Stimulated activated CD8-positive, alpha-beta memory T cell treated with anti-CD3 and anti-CD28 coated beads, Interleukin-15, amount 100 ng/mL, for 1 hour (primary cell): ENCODE results near the gene BMP6.

ENCODE experiments used
- DNase-seq: peaks from one replicate; pipeline ENCODE4 v3.0.0-alpha.2; 2020; ENCODE audit warnings: low read depth

The BMP6 gene

DNA sequence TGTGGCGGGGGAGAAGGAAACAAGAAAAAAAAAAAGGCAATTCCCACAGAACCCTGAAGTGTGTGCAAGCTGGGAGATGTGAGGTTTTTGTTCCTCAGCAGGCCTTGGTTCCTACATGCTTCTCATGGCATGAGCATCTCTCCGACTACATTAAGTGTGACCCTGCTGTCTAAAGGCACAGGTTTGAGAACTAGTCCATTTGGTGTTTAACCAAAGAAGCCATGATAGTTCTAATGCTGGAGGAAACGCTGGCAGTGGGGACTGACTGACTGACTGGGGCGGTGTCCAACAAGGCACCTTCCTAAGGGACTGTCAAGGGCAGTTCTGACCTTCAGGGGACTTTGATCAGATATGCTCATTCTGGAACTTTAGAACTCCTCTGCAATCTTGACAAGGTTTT lies 180.8 kb downstream of the BMP6 start:
- no peak for DNase-seq

- no peak for DNase-seq
These were observed 181.3 kb downstream of the BMP6 start for GRCh38 chr6:7907159-7907558.

DNA sequence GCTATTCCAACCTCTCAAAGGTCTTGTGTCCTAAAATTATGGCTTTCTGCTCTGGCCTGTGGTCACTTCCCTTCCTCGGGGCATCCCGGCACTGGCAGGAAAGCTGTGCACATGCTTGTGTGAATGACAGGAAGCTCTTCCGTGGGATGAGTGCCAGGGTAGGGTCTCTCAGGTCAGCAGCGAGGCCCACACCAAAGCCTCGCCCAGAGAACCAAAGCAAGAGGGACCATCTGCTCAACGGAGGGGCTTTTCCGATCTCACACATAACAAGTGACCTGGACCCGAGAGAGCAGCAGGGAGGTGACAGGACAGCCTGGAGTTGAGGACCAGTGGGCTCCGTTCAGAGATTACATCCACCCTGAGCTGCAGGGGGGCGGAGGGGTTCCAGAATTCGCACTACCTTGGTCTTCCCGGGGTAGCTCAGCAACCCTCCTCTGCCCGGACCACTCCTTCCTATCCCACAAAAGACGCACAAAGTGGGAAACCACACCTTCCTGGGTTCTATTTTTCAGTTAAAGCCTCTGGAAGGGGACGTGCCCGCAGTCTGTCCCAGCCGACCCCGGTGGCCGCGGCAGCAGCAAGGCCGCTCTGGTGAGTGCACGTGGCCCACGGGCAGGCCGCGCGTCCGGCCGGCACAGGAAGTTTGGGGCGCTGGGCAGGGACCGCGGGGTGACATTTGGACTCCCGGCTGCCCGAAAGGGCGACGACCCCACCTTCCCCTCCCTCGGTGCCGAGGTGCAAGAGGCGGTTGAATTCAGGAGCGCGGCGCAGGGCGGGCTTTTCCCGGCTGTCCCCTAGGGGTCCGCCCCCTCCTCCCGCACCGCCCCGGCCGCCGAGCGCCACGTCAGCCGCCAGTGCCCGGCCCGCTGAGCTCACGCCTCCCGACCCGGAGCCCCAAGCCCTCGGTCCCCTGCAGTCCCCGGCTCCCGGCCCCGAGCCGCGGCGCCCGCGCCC lies 183.7 kb downstream of the BMP6 start:
- no peak for DNase-seq

GRCh38 chr6:7910298-7910653 lies 184.4 kb downstream of the BMP6 start:
- no peak for DNase-seq

- peak; percentile 40 for DNase-seq
These were observed 184.9 kb downstream of the BMP6 start, which contains the start of gene TXNDC5 for GRCh38 chr6:7910654-7911344. TSS of gene TXNDC5 (minus strand) at chr6:7910788. CDS start at chr6:7910776, 12 bp downstream.

GRCh38 chr6:7911345-7911725 lies 185.4 kb downstream of the BMP6 start:
- DNase-seq: no peak

DNA sequence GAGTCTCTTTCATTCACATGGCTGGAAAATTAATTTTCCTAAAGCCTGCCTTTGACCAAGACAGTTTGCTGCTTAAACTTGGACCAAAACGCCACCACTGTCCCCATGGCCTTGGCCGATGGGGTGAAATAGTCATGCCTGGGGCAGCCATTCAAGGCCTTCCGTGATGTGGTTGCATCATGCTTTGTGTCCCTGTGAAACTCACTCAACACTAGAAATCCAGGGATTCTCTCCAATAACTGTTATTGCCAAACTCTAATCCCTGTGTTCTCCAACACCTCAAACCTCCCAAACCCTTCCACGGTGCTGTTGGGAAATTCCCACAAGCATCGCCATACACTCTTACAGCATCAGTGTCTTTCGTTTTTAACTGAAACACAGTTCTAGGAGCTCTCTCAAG lies 186.1 kb downstream of the BMP6 start:
- no peak for DNase-seq

DNA sequence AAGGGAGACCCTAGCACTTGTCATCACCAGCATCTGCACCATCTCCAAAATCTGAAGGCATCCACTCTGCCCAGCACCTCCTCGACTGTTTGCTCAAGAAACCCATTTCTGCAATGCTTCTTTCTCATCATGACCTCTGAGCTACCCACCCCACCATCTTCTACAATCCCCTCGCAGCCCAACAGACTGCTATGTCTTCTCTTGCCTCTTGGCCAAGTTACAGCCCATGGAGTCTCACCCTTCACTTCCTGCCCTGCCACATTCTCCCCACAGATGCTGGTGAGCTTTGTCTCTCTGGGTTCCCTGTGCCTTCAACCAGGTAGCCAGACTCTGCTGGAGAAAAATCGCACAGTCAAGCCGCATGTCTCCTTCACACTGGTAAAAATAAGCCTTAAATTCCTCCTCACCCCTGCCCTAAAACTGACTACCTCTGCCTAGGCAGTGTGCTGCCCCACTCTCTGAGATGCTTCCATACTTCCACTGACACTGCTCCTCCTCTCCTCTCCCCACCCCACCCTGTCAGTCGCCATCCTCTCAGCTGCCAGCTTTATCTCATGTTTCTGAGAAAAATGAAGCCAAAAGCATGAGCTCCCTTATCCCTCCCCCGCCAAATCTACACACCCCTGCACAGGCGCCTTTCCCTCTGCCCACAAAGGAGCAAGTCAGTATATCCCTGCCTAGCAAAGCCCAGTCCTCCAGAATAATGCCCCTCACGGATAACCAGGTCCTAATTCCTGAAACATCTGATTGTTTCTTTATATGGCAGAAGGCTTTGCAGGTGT lies 187.0 kb downstream of the BMP6 start:
- DNase-seq: no peak

DNA sequence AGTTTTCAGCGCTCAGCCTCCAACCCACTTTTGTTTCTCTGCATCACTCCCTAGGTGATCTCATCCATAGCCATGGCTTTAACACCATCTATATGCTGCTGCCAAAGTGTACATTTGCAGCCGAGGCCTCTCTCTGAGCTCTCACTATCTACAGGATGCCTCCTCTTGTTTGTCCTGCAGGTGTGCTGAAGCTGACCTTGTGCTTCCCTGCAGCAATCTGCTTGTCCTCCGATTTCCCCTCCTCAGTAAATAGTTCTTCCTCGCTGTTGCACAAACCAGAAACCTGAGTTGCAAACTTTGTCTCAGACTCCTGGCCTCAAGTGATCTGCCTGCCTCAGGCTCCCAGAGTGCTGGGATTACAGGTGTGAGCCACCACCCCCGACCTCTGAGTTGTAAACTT lies 188.4 kb downstream of the BMP6 start:
- no peak for DNase-seq

- DNase-seq: no peak
These were observed 189.3 kb downstream of the BMP6 start for GRCh38 chr6:7914991-7915789.

GRCh38 chr6:7916959-7917358 lies 191.1 kb downstream of the BMP6 start:
- no peak for DNase-seq

GRCh38 chr6:7917729-7918128 lies 191.8 kb downstream of the BMP6 start:
- DNase-seq: no peak

GRCh38 chr6:7918403-7918802 lies 192.5 kb downstream of the BMP6 start:
- DNase-seq: no peak

GRCh38 chr6:7919871-7920270 lies 194.0 kb downstream of the BMP6 start:
- DNase-seq: no peak

GRCh38 chr6:7920425-7920824 lies 194.5 kb downstream of the BMP6 start:
- no peak for DNase-seq

- no peak for DNase-seq
These were observed 195.1 kb downstream of the BMP6 start for GRCh38 chr6:7921046-7921445.

DNA sequence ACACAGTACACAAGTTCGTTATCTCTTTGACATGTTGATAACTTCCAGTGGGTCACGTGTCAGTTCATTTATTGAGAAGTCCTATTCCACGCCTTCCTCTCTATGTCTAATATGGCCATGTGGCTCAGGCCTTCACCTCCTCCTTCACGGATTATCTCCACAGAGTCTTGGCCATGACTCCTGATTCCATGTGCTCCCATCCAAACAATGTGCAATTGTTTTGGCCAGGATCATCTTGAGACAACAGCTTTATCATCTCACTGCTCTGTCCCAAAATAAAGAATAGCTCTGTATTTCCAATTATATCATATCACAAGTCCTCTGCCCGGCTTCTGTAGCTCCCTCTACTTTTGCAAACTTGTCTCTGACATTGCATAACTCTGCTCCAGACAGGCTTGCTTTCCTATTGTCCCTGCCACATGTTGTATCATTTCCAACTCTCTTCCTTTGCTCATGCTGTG lies 195.8 kb downstream of the BMP6 start:
- DNase-seq: no peak

- DNase-seq: no peak
These were observed 196.7 kb downstream of the BMP6 start for GRCh38 chr6:7922596-7922995.

DNA sequence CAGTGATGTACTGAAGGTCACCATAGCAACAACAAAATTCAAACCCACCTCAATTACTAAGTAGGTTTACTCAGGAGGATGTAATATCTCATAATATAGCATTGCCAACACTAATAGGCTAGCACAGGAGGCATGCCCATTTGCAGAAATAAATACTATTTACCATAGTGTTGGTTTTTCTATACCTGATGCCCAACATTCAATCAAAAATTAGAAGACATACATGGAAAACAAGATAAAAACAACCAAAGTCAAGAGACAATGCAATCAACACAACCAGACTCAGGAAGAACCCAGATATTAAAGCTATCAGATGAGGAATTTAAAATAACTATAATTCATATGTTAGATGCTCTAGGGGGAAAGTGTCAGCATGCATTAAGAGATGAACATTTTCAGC lies 199.0 kb downstream of the BMP6 start:
- no peak for DNase-seq
